ENCODE data around the gene RBPMS2. TPM values are rescaled to one million over a fixed set of nuclear protein-coding genes. Genes with fewer than 3 reads are reported as not detected.
"Not testable (repeated sequence)": the region's sequence is repeated elsewhere in the genome, so short reads cannot be mapped to it uniquely, and the experiment has no call there.

Gene RBPMS2
- total RNA-seq, 1 donor: 0.10 TPM

DNA sequence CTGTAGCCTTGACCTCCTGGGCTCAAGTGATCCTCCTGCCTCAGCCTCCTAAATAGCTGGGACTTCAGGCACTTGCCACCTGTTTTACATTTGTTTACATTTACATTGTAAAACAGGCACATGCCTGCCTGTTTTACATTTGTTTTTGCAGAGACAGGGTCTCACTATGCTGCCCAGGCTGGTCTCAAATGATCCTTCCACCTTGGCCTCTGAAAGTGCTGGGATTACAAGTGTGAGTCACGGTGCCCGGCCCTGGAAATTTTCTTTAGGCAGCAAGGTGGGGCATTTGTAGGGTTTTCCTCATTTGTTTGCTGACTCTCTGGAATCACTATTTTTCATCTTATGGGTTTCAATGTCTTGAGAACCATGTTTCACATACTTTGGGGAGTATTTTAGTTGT is 25.1 kb upstream of the RBPMS2 start:
- Histone ChIP-seq H3K9me3 (ENCODE audit: low read depth, low read length) (no peaks in the 10 kb centered on the region), H3K4me3 (ENCODE audit: low read length) (no peak overlapping the region)

DNA sequence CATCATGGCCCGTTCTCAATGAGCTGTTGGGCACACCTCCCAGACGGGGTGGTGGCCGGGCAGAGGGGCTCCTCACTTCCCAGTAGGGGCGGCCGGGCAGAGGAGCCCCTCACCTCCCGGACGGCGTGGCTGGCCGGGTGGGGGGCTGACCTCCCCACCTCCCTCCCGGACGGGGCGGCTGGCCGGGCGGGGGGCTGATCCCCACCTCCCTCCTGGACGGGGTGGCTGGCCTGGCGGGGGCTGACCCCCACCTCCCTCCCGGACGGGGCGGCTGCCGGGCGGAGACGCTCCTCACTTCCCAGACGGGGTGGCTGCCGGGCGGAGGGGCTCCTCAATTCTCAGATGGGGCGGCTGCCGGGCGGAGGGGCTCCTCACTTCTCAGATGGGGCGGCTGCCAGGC is 23.5 kb upstream of the RBPMS2 start:
- not testable (repeated sequence) for H3K9me3 ChIP-seq (ENCODE audit: low read depth, low read length)

More for the DNA sequence above, 25.1 kb upstream of the RBPMS2 start:
- Histone ChIP-seq H3K4me1 (ENCODE audit: insufficient read depth, low read length) (no peaks in the 10 kb centered on the region), H3K27me3 (ENCODE audit: insufficient read depth, low read length) (no peaks in the 10 kb centered on the region)

DNA sequence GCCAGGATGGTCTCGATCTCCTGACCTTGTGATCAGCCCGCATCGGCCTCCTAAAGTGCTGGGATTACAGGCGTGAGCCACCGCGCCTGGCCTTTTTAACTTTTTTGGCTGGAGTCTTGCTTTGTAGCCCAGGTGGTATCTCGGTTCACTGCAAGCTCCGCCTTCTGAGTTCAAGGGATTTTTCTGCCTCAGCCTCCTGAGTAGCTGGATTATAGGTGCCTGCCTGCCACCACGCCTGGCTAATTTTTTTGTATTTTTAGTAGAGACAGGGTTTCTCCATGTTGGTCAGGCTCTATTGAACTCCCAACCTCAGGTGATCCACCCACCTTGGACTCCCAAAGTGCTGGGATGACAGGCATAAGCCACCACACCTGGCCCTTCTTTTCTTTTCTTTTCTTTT is 20.5 kb upstream of the RBPMS2 start:
- not testable (repeated sequence) for H3K9me3 ChIP-seq (ENCODE audit: low read depth, low read length); H3K27me3 ChIP-seq (ENCODE audit: insufficient read depth, low read length); H3K4me1 ChIP-seq (ENCODE audit: insufficient read depth, low read length); H3K4me3 ChIP-seq (ENCODE audit: low read length)

More for the DNA sequence above, 23.5 kb upstream of the RBPMS2 start:
- H3K27me3 ChIP-seq (ENCODE audit: insufficient read depth, low read length); H3K4me3 ChIP-seq (ENCODE audit: low read length); H3K4me1 ChIP-seq (ENCODE audit: insufficient read depth, low read length): not testable (repeated sequence)

DNA sequence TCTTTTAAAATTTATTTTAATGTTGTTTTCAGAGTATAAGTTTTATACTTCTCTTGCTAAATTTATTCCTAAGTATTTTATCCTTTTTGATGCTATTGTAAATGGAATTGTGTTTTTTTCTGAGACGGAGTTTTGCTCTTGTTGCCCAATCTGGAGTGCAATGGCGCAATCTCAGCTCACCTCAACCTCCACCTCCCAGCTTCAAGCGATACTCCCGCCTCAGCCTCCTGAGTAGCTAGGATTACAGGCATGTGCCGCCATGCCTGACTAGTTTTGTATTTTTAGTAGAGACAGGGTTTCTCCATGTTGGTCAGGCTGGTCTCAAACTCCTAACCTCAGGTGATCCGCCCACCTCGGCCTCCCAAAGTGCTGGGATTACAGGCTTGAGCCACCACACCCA is 19.9 kb upstream of the RBPMS2 start:
- H3K4me1 ChIP-seq (ENCODE audit: insufficient read depth, low read length); H3K27me3 ChIP-seq (ENCODE audit: insufficient read depth, low read length); H3K9me3 ChIP-seq (ENCODE audit: low read depth, low read length); H3K4me3 ChIP-seq (ENCODE audit: low read length): not testable (repeated sequence)

DNA sequence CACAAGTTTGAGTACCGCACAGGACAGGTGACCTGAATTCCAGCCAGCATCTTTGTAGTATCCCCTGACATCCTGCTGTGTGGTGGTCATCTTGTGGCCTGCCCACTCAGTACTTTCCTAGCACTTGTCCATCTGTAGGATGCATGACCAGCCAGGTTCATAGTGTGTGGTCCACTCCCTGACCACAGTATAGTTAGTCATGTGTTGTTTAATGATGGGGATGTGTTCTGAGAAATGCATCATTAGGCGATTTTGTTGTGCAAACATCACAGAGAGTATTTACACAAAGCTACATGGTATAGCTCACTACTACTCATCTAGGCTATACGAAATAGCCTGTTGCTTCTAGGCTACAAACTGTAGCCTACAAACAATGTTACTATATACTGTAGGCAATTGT is 16.9 kb upstream of the RBPMS2 start:
- Histone ChIP-seq H3K27me3 (ENCODE audit: insufficient read depth, low read length) (no peaks in the 10 kb centered on the region), H3K9me3 (ENCODE audit: low read depth, low read length) (no peaks in the 10 kb centered on the region), H3K4me1 (ENCODE audit: insufficient read depth, low read length) (no peaks in the 10 kb centered on the region), H3K4me3 (ENCODE audit: low read length) (no peak overlapping the region)

DNA sequence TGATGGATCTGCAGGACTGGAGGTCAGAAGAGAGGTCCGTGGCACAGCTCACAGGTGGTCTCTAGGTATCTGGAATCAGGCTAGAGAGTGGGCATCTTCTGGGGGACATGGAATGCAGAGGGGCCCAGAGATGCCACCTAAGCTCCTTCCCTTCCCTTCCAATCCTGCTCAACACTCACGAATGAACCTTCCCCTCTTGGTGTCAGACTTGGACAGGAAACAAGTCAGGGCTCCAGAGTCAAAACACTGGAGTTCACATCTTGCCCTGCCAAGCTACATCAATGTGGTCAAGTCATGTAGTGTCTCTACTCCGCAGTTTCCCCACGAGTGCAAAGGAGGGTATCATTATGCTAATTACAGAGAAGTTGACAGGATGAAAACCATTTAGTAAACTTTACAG is 16.0 kb upstream of the RBPMS2 start:
- Histone ChIP-seq H3K4me3 (ENCODE audit: low read length) (no peak overlapping the region), H3K4me1 (ENCODE audit: insufficient read depth, low read length) (no peaks in the 10 kb centered on the region), H3K27me3 (ENCODE audit: insufficient read depth, low read length) (no peaks in the 10 kb centered on the region), H3K9me3 (ENCODE audit: low read depth, low read length) (no peaks in the 10 kb centered on the region)

DNA sequence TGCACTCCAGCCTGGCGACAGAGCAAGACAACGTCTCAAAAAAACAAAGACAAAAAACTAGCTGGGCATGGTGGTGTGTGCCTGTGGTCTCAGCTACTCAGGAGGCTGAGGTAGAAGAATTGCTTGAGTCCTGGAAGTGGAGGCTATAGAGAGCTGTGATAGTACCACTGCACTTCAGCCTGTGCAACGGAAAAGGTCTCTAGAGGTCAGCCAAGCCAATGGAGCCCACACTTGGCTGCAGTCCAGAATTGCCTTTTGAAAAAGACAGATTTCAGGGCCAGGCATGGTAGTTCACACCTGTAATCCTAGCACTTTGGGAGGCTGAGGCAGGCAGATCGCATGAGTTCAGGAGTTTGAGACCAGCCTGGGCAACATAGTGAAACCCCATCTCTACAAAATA is 8.4 kb upstream of the RBPMS2 start:
- Histone ChIP-seq H3K4me3 (ENCODE audit: low read length) (no peak overlapping the region), H3K4me1 (ENCODE audit: insufficient read depth, low read length) (no peaks in the 10 kb centered on the region), H3K9me3 (ENCODE audit: low read depth, low read length) (no peaks in the 10 kb centered on the region), H3K27me3 (ENCODE audit: insufficient read depth, low read length) (no peaks in the 10 kb centered on the region)

DNA sequence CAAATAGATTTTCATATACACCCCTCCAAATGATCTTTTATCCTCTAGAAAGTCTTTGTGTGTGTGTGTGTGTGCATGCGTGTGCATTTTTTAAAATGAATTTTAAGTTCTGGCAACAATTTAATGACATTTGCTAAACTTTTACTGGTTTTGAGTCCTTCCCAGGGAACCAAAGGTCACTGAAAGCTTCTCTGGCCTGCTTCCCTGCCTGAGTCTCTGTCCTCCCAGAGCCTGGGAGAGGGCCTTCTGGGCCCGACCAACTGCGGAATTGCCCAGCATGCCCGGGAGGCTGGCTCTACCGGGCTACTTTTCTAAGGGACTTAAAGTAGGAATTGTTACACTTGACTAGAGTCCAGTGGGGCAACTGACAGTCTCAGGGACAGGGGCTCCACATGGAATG is 7.4 kb upstream of the RBPMS2 start:
- no peak overlapping the region for H3K4me3 ChIP-seq (ENCODE audit: low read length)
- H3K9me3 ChIP-seq (ENCODE audit: low read depth, low read length): no peaks in the 10 kb centered on the region
- peaks cover 4% of the 10 kb centered on the region for H3K27me3 ChIP-seq (ENCODE audit: insufficient read depth, low read length)
- H3K4me1 ChIP-seq (ENCODE audit: insufficient read depth, low read length): no peaks in the 10 kb centered on the region

DNA sequence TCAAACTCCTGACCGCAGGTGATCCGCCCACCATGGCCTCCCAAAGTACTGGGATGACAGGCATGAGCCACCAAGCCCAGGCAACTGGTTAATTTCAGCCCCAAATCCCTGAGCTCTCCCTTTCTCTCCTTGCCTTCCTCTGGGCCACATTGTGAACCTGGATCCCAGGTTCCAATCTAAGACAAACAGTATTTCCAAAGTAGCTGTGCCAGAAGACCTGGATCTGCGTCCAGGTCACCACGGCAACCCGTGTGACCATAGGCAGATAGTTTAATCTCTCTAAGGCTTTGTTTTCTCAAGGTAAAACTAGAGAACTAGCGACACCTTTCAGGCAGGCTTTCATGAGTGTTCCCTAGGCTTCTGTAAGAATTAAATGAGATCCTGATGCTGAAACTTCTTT is 5.9 kb upstream of the RBPMS2 start:
- H3K4me1 ChIP-seq (ENCODE audit: insufficient read depth, low read length): no peaks in the 10 kb centered on the region
- H3K4me3 ChIP-seq (ENCODE audit: low read length): no peak overlapping the region
- H3K9me3 ChIP-seq (ENCODE audit: low read depth, low read length): no peaks in the 10 kb centered on the region
- H3K27me3 ChIP-seq (ENCODE audit: insufficient read depth, low read length): peaks cover 17% of the 10 kb centered on the region

DNA sequence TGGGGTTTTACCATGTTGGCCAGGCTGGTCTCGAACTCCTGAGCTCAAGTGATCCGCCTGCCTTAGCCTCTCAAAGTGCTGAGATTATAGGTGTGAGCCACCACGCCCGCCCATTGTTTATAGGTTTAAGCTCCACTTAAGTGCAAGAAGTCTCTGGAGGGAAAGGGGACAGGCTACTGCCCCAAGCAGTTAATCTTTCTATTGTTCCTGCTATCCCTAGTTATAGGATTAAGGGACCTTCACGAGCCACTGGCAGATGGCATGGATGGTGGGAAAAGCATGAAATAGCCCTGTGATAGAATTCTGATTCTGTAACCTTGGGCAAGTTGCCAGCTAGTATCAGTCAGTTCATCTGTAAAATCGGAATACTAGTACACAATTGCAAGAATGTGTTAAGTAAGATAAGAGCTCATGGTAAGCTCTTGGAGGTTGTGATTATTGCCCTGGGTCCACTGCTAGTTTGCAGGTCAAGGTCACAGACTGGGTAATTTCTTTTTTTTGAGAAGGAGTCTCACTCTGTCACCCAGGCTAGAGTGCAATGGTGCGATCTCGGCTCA is 5.3 kb upstream of the RBPMS2 start:
- Histone ChIP-seq H3K4me3 (ENCODE audit: low read length) (no peak overlapping the region), H3K9me3 (ENCODE audit: low read depth, low read length) (no peaks in the 10 kb centered on the region), H3K4me1 (ENCODE audit: insufficient read depth, low read length) (no peaks in the 10 kb centered on the region), H3K27me3 (ENCODE audit: insufficient read depth, low read length) (peaks cover 23% of the 10 kb centered on the region)

DNA sequence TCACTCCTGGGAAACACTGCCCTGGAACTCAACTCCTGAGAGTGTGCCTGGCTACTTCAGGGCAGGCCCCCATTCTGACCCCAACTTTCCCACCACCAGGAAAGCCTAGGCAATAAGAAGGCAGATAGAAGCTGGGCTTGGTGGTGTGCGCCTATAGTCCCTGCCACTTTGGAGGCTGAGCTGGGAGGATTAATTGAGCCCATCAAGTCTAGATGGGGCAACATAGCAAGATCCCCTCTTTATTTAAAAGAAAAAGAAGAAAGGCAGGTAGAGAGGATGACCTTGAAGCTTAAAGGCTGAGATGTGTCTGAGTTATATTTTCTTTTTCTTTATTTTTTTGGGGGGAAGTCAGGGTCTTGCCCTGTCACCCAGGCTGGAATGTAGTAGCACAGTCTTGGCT is 4.2 kb upstream of the RBPMS2 start:
- peaks cover 23% of the 10 kb centered on the region for H3K27me3 ChIP-seq (ENCODE audit: insufficient read depth, low read length)
- no peaks in the 10 kb centered on the region for H3K4me1 ChIP-seq (ENCODE audit: insufficient read depth, low read length)
- H3K9me3 ChIP-seq (ENCODE audit: low read depth, low read length): no peaks in the 10 kb centered on the region
- H3K4me3 ChIP-seq (ENCODE audit: low read length): no peak overlapping the region

DNA sequence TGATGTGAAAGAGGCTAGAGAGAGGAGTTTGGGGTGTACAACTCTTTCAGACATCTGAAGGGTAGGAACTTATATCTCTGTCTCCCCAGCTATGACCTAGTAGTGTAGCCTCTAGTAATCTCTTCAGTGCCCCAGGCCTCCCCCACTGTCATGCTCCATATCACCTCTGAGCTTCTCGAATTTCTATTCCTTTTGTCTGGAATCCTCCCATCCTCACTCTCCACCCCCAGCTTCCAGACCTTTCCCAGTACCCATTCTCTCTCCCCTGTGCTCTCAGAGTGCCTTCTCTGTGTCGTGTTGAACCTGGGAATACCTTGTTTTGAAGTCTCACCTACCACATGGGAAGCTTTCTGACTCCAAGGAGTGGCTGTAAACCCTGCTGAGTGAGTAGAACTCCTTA is 3.6 kb upstream of the RBPMS2 start:
- Histone ChIP-seq H3K4me3 (ENCODE audit: low read length) (no peak overlapping the region), H3K9me3 (ENCODE audit: low read depth, low read length) (no peaks in the 10 kb centered on the region), H3K27me3 (ENCODE audit: insufficient read depth, low read length) (peaks cover 29% of the 10 kb centered on the region), H3K4me1 (ENCODE audit: insufficient read depth, low read length) (no peaks in the 10 kb centered on the region)

DNA sequence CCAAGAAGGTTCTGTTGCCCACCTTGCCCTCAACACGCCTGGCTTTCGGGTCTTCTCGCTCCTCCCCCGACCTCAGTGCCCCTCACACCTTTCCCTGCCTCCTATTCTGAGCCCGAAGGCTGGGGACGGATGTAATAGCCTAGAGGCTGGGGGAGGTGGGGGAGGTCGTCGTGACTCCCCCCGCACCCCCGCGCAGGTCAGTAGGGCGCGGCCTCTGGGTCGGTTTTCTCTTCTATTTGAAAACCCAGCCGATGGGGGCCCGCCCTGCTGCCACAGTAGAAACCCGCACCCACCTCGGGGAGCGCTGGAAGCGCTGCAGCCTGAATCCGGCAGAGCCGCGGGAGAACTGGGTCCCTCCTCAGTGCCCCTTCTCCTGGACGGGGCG is 1.0 kb upstream of the RBPMS2 start:
- H3K27me3 ChIP-seq (ENCODE audit: insufficient read depth, low read length): peaks cover 48% of the 10 kb centered on the region
- H3K4me1 ChIP-seq (ENCODE audit: insufficient read depth, low read length): no peaks in the 10 kb centered on the region
- H3K9me3 ChIP-seq (ENCODE audit: low read depth, low read length): no peaks in the 10 kb centered on the region
- no peak overlapping the region for H3K4me3 ChIP-seq (ENCODE audit: low read length)

DNA sequence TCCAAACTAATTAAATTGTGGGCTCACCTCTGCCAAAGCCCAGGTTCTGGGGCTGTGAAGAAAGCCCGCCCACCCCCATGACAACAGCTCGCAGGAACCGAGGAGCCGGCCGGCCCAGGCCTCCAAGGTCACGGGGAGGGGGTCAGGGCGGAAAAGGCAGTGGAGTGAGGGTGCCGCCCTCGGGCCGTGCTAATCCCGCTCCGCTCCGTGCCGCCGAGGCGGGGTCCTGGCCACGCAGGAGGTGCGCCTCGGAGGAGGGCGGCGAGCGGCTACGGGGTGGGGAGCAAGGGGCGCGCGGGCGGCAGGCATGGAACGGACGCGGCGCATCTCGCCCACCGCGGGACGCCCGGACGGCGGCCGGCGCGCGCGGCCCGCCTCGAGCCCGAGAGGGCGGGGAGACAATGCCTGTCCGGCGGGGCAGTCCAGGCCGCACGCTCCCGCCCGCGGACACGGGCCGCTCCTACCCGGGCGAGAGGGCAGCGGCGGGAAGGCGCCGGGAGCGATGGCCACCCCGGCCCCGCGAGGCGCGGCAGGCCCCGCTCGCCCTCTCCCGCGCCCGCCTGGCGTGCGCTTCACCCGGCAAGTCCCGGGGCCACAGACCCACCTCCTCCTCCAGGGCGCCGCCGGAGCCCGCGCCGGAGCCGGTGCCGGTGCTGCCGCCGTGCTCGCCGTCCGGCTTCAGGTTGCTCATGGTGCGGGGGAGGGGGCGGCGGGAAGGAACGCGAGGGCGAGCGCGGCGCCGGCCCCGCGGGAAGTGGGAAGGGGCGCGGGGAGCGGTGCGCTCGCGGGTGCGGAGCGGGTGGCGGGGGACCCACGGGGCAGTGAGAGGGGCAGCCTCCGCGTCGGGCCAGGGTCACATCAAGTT is 528 bp downstream of the RBPMS2 start:
- H3K9me3 ChIP-seq (ENCODE audit: low read depth, low read length): no peaks in the 10 kb centered on the region
- peak overlapping the region; percentile 10 for H3K4me3 ChIP-seq (ENCODE audit: low read length)
- H3K27me3 ChIP-seq (ENCODE audit: insufficient read depth, low read length): peaks cover 48% of the 10 kb centered on the region
- H3K4me1 ChIP-seq (ENCODE audit: insufficient read depth, low read length): no peaks in the 10 kb centered on the region

DNA sequence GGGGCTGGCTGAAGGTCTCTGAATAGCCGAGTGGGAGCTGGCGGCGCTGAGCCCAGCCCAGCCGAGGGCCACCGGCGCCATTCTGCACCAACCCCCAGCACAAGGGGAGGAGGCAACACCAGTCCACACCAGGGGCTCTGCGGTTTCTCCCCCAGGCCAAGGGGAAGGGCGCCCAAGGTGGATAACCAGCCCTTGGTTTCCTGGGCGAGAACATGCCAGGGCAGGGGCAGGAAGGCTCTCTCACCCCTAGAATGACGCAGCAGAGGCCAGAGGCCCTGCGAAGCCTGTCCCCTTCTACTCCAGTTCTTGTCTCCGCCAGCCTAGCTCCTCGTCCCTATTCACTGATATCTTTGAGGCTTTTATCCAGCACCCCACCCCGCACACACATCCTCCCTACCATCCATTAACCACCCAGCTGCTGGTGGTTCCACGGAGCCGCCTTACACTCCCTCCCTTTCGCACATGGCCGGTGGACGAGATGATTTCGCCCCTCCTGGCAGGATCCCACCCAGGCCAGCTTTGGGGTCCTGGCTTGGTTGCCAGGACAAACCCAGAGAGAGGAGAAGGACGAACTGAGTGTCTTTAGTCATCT is 1.3 kb downstream of the RBPMS2 start:
- H3K4me3 ChIP-seq (ENCODE audit: low read length): no peak overlapping the region
- H3K27me3 ChIP-seq (ENCODE audit: insufficient read depth, low read length): peaks cover 48% of the 10 kb centered on the region
- no peaks in the 10 kb centered on the region for H3K4me1 ChIP-seq (ENCODE audit: insufficient read depth, low read length)

DNA sequence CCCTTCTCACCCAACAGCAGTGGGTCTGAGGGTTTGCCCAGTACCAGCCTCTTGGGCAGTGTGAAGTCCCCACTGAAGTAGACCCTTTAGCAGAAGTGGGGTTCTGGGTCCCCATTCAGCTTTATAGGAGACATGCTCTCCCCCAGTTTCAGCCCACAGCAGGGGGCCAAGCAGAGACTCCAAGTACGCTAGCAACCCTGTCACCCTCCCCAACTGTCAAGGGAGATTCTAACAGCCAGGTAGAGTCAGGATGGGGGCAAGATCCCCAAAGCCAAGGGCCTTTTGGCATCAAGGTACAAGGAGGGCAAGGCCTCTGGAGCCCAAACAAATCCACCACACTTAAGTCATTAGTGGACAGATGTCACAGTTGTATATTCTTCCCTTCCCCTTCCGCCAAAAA is 1.8 kb downstream of the RBPMS2 start:
- Histone ChIP-seq H3K9me3 (ENCODE audit: low read depth, low read length) (no peaks in the 10 kb centered on the region), H3K4me3 (ENCODE audit: low read length) (no peak overlapping the region), H3K27me3 (ENCODE audit: insufficient read depth, low read length) (peaks cover 48% of the 10 kb centered on the region), H3K4me1 (ENCODE audit: insufficient read depth, low read length) (no peaks in the 10 kb centered on the region)

More for the DNA sequence above, 1.3 kb downstream of the RBPMS2 start:
- H3K9me3 ChIP-seq (ENCODE audit: low read depth, low read length): no peaks in the 10 kb centered on the region

Data from mononuclear cell (primary cell).